ENCODE data around the gene HIP1R.
"Not testable (repeated sequence)": the region's sequence is repeated elsewhere in the genome, so short reads cannot be mapped to it uniquely, and the experiment has no call there.

The HIP1R gene

GRCh38 chr12:122793685-122794106 is 41.6 kb upstream of the HIP1R start:
- DNase-seq (ENCODE audit: low read depth) = peak; percentile 17
- H3K4me3 ChIP-seq (ENCODE audit: control insufficient read depth, low read depth, low read length) = no peak overlapping the region
- peak; percentile 61 for TF ChIP-seq CTCF (IDR thresholded peaks at IDR 0.05; ENCODE audit: control insufficient read depth, insufficient read depth, low read depth, low read length, missing control alignments)

- no peak for TF ChIP-seq CTCF (IDR thresholded peaks at IDR 0.05; ENCODE audit: control insufficient read depth, insufficient read depth, low read depth, low read length, missing control alignments)
- no peak overlapping the region for H3K4me3 ChIP-seq (ENCODE audit: control insufficient read depth, low read depth, low read length)
- no peak for DNase-seq (ENCODE audit: low read depth)
These were observed 39.5 kb upstream of the HIP1R start for GRCh38 chr12:122795807-122796206.

GRCh38 chr12:122799641-122800243 is 35.5 kb upstream of the HIP1R start:
- DNase-seq (ENCODE audit: low read depth) = no peak
- H3K4me3 ChIP-seq (ENCODE audit: control insufficient read depth, low read depth, low read length) = no peak overlapping the region
- TF ChIP-seq CTCF (IDR thresholded peaks at IDR 0.05; ENCODE audit: control insufficient read depth, insufficient read depth, low read depth, low read length, missing control alignments) = no peak

- TF ChIP-seq CTCF (IDR thresholded peaks at IDR 0.05; ENCODE audit: control insufficient read depth, insufficient read depth, low read depth, low read length, missing control alignments) = no peak
- no peak overlapping the region for H3K4me3 ChIP-seq (ENCODE audit: control insufficient read depth, low read depth, low read length)
- no peak for DNase-seq (ENCODE audit: low read depth)
These were observed 31.3 kb upstream of the HIP1R start for GRCh38 chr12:122803937-122804336.

GRCh38 chr12:122804957-122805356 is 30.3 kb upstream of the HIP1R start:
- H3K4me3 ChIP-seq (ENCODE audit: control insufficient read depth, low read depth, low read length); DNase-seq (ENCODE audit: low read depth): not testable (repeated sequence)

- DNase-seq (ENCODE audit: low read depth) = no peak
- no peak for TF ChIP-seq CTCF (IDR thresholded peaks at IDR 0.05; ENCODE audit: control insufficient read depth, insufficient read depth, low read depth, low read length, missing control alignments)
- H3K4me3 ChIP-seq (ENCODE audit: control insufficient read depth, low read depth, low read length) = no peak overlapping the region
These were observed 27.6 kb upstream of the HIP1R start for GRCh38 chr12:122807651-122808050.

GRCh38 chr12:122811777-122812176 is 23.5 kb upstream of the HIP1R start:
- no peak for TF ChIP-seq CTCF (IDR thresholded peaks at IDR 0.05; ENCODE audit: control insufficient read depth, insufficient read depth, low read depth, low read length, missing control alignments)
- DNase-seq (ENCODE audit: low read depth) = no peak
- H3K4me3 ChIP-seq (ENCODE audit: control insufficient read depth, low read depth, low read length) = no peak overlapping the region

Data from AG09309 (cell line).